Tibial nerve (tissue), 4 donors: ENCODE data around the gene RYR1. TPM values are rescaled to one million over a fixed set of nuclear protein-coding genes. Genes with fewer than 3 reads are reported as not detected.

Source experiments
- DNase-seq, 2 donors: peaks; one replicate each; pipeline ENCODE4 v3.0.0-alpha.2; 2019; ENCODE audit warnings: low spot score in 2 of 2
- H3K27ac ChIP-seq, 4 donors: fragments of 200-600 bp; sonication (generic) in 3 of 4; one replicate each; pipeline ENCODE4 v1.5.1; 2017 to 2019; ENCODE audit warnings: mild to moderate bottlenecking in 1 of 4
- H3K27me3 ChIP-seq, 2 donors: fragments of 200-600 bp; sonication (generic) in 1 of 2; one replicate each; pipeline versions ENCODE4 v1.5.1 to v1.6.0; 2017 to 2019
- H3K36me3 ChIP-seq, 3 donors: fragments of 200-600 bp; sonication (generic); one replicate each; pipeline ENCODE4 v1.5.1; 2018 to 2019
- H3K4me1 ChIP-seq, 4 donors: fragments of 200-600 bp; sonication (generic) in 3 of 4; one replicate each; pipeline ENCODE4 v1.5.1; 2017 to 2019
- H3K4me3 ChIP-seq, 4 donors: fragments of 200-600 bp; sonication (generic) in 3 of 4; one replicate each; pipeline ENCODE4 v1.5.1; 2017 to 2019; ENCODE audit warnings: mild to moderate bottlenecking in 1 of 4, moderate library complexity in 1 of 4
- H3K9me3 ChIP-seq, 4 donors: fragments of 200-600 bp; sonication (generic) in 3 of 4; one replicate each; pipeline ENCODE4 v1.5.1; 2017 to 2019
- CTCF ChIP-seq, 5 experiments: fragments of 200-600 bp in 3 of 5; fragments of 450-650 bp in 2 of 5; sonication (generic) in 3 of 5; IDR thresholded peaks; one replicate each; pipeline ENCODE4 v1.5.1; 2016 to 2019; ENCODE audit warnings: antibody characterized with exemption in 5 of 5, mild to moderate bottlenecking in 3 of 5, moderate library complexity in 2 of 5
- EP300 ChIP-seq, 2 donors: sonication (generic); formaldehyde crosslinking; IDR thresholded peaks; one replicate each; pipeline ENCODE4 v1.6.1; 2017; ENCODE audit warnings: antibody characterized with exemption in 2 of 2, mild to moderate bottlenecking in 1 of 2
- POLR2A ChIP-seq, 2 donors: fragments of 450-650 bp; IDR thresholded peaks; one replicate each; pipeline ENCODE4 v1.6.1; 2017; ENCODE audit warnings: antibody characterized with exemption in 2 of 2, mild to moderate bottlenecking in 2 of 2, moderate library complexity in 2 of 2
- WGBS, 2 donors: methylation state at CpG; one replicate each; pipeline ENCODE4 v1.1.5; 2018; 5-methylcytosine and 5-hydroxymethylcytosine counted together
- total RNA-seq, 4 donors: library from RNA; depleted of rRNA; stranded (reverse); fragments of >200 nt; gene quantifications; one replicate each; pipeline ENCODE4 v1.1.0, GENCODE V29; 2016

RYR1 gene
- total RNA-seq, 4 donors from 2014 or later: 5.7 to 18.1 (median 12.0) TPM

GRCh38 chr19:38412961-38413360 is 20.5 kb upstream of the RYR1 start:
- Histone ChIP-seq H3K9me3 (no peaks in the 10 kb centered on the region), H3K27ac (no peak overlapping the region), H3K36me3 (peaks cover 0 to 21% (median 0%) of the 10 kb centered on the region in 3 donors), H3K4me1 (peaks cover 0 to 7% (median 1%) of the 10 kb centered on the region in 4 donors), H3K27me3 (peaks cover 0 to 4% of the 10 kb centered on the region in 2 donors), H3K4me3 (no peak overlapping the region)
- TF ChIP-seq POLR2A (IDR thresholded peaks at IDR 0.05): no peak
- TF ChIP-seq EP300 (IDR thresholded peaks at IDR 0.05): no peak
- no peak for TF ChIP-seq CTCF (IDR thresholded peaks at IDR 0.05)
- 65 to 79% methylated on average over 10 to 11 of the region's 11 CpGs for WGBS, 2 donors
- no peak for DNase-seq

DNA sequence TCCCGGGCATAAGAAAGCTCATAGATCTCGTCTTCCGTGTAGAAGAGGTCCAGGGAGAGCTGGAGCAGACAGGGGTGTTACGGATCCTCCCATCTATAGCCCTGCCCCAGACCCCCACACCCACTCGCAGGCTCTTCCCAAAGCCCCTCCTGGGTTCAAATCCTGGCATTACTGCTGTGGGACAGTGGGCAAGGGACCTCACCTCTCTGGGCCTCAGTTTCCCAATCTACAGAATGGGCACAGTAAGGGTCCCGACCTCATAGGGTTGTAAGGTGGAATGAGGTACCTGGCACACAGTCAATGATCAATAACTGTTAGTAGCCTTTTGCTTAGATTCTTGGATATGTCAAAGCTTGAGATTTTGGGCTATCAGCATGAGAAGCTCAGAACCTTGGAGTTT is 20.1 kb upstream of the RYR1 start:
- no peaks in the 10 kb centered on the region for H3K9me3 ChIP-seq
- peaks cover 0 to 17% (median 0%) of the 10 kb centered on the region in 3 donors for H3K36me3 ChIP-seq
- H3K27me3 ChIP-seq: peaks cover 0 to 9% of the 10 kb centered on the region in 2 donors
- H3K27ac ChIP-seq: no peak overlapping the region
- peaks cover 0 to 12% (median 1%) of the 10 kb centered on the region in 4 donors for H3K4me1 ChIP-seq
- no peak for DNase-seq
- no peak overlapping the region for H3K4me3 ChIP-seq
- 77 to 97% methylated on average over 6 of the region's 6 CpGs for WGBS, 2 donors
- TF ChIP-seq POLR2A (IDR thresholded peaks at IDR 0.05) (no peak), CTCF (IDR thresholded peaks at IDR 0.05) (no peak), EP300 (IDR thresholded peaks at IDR 0.05) (no peak)

- Histone ChIP-seq H3K4me3 (no peak overlapping the region), H3K27me3 (peaks cover 0 to 38% of the 10 kb centered on the region in 2 donors), H3K27ac (no peak overlapping the region), H3K9me3 (no peaks in the 10 kb centered on the region), H3K4me1 (peaks cover 0 to 12% (median 1%) of the 10 kb centered on the region in 4 donors), H3K36me3 (peaks cover 0 to 6% (median 0%) of the 10 kb centered on the region in 3 donors)
- TF ChIP-seq POLR2A (IDR thresholded peaks at IDR 0.05) (no peak), CTCF (IDR thresholded peaks at IDR 0.05) (no peak), EP300 (IDR thresholded peaks at IDR 0.05) (no peak)
- no peak for DNase-seq
- WGBS, 2 donors: 81 to 84% methylated on average over 8 of the region's 8 CpGs
These were observed 16.3 kb upstream of the RYR1 start for GRCh38 chr19:38417146-38417543.

- H3K36me3 ChIP-seq: peaks cover 0 to 1% (median 0%) of the 10 kb centered on the region in 3 donors
- WGBS, 2 donors: 4 to 8% methylated on average over 45 to 46 of the region's 49 CpGs
- peak overlapping the region in 2 of 4 donors; percentile 33 to 35 for H3K4me3 ChIP-seq
- H3K27ac ChIP-seq: no peak overlapping the region
- DNase-seq: peak in 1 of 2 donors; percentile 11
- H3K9me3 ChIP-seq: no peaks in the 10 kb centered on the region
- H3K27me3 ChIP-seq: peaks cover 0 to 43% of the 10 kb centered on the region in 2 donors
- TF ChIP-seq EP300 (IDR thresholded peaks at IDR 0.05) (no peak), CTCF (IDR thresholded peaks at IDR 0.05) (no peak), POLR2A (IDR thresholded peaks at IDR 0.05) (no peak)
- H3K4me1 ChIP-seq: peaks cover 0 to 12% (median 1%) of the 10 kb centered on the region in 4 donors
These were observed 15.7 kb upstream of the RYR1 start for GRCh38 chr19:38417544-38418506.

DNA sequence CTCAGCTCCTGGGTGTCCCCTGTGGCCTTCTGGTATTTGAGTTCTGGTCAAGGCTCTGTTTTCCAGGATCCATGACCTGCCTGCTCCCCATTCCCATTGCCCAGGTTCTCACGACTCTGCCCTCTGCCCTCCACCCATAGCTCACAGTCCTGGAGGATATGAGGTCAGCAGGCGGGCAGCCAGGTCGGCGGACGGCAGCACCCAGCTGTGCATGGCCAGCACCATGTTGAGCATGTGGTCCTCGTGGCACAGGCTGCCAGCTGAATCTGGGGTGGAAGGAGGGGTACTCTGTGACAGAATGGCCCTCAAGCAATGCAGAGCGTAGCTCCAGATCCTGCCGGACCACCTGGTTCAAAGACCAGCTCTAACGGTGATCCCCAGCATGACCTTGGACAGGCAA is 12.6 kb upstream of the RYR1 start:
- H3K27me3 ChIP-seq: peaks cover 0 to 71% of the 10 kb centered on the region in 2 donors
- 82% methylated on average over 5 to 7 of the region's 9 CpGs for WGBS, 2 donors
- no peak for DNase-seq

More for the DNA sequence above, 12.6 kb upstream of the RYR1 start:
- H3K9me3 ChIP-seq: no peaks in the 10 kb centered on the region
- TF ChIP-seq POLR2A (IDR thresholded peaks at IDR 0.05) (no peak), CTCF (IDR thresholded peaks at IDR 0.05) (no peak), EP300 (IDR thresholded peaks at IDR 0.05) (no peak)
- H3K4me1 ChIP-seq: peaks cover 0 to 12% (median 1%) of the 10 kb centered on the region in 4 donors
- H3K4me3 ChIP-seq: no peak overlapping the region
- no peak overlapping the region for H3K27ac ChIP-seq
- no peaks in the 10 kb centered on the region for H3K36me3 ChIP-seq
